ENCODE results near the gene RABGAP1L.

DNA sequence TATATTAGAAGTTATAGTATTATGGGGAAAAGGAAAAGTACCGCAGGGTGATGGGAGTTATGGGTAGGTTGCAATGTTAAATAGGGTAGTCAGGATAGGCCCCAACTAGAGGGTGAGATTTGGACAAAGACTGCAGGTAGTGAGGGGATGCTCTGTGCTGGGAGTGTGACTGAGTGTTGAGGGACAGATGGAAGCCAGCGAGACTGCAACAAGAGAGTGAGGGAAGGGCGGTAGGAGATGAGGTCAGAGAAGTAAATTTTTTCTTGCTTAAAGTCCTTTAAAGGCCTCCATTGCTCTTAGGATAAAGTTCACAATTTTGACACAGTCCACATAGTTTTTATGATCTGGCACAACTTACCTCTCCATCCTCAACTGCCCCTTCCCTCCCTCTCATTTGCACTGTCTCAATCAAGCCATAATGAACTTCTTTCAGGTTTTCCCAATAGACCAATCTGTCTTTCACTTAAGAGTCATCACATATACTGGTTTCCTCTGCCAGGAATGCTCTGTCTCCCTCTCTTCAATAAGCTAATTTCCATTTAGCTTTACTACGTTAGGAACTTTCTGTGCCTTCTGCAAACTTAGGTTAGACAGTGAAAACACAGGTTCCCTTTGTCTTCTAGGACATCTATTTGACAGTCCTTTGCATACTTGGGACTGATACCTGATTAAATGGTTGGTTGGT, 602.7 kb downstream of the RABGAP1L start:
- TF ChIP-seq POLR2A (IDR thresholded peaks at IDR 0.05; ENCODE audit: low read length) (no peak), GATA1 (IDR thresholded peaks at IDR 0.05; ENCODE audit: low read depth, low read length) (no peak)

Measured in erythroblast (primary cell).